PC-3 (cell line): ENCODE data around the gene SERPINA4. TPM values are rescaled to one million over a fixed set of nuclear protein-coding genes. Genes with fewer than 3 reads are reported as not detected.

Experiments used
- ATAC-seq: fragments of 200-7000 bp; cut with Tn5 transposase; 2 replicates; pipeline ENCODE4 v1.9.1; 2020; ENCODE audit warnings: mild to moderate bottlenecking, moderate library complexity
- BruUV-seq: library from RNA; stranded (reverse); fragments of 400-500 nt; replicated peaks from 2 replicates; lab custom pipeline; 2021; lab: Mats Ljungman, UMichigan
- CTCF ChIA-PET: fragments of 300-600 bp; sonication (Branson Sonifier 250); formaldehyde crosslinking; loops from one replicate; lab custom pipeline; 2022; ENCODE audit warnings: antibody characterized with exemption; lab: Charles Lee
- POLR2A ChIA-PET: fragments of 300-600 bp; sonication (Branson Sonifier 250); formaldehyde crosslinking; loops from one replicate; lab custom pipeline; 2022; ENCODE audit warnings: antibody characterized with exemption; ENCODE audit not compliant: unreplicated experiment; lab: Charles Lee
- DNase-seq: peaks from one replicate; pipeline ENCODE4 v3.0.0-alpha.2; 2015
- H2AFZ ChIP-seq: fragments of 300-600 bp; sonication (generic); 2 replicates; pipeline ENCODE4 v1.6.0; 2016; ENCODE audit warnings: antibody characterized with exemption, low read length
- H3F3A ChIP-seq: fragments of 300-600 bp; sonication (generic); one replicate; pipeline ENCODE4 v1.6.0; 2017; ENCODE audit warnings: antibody characterized with exemption, low read length, control low read depth, mild to moderate bottlenecking; ENCODE audit not compliant: unreplicated experiment
- H3K27ac ChIP-seq: fragments of 300-600 bp; sonication (generic); 2 replicates; pipeline ENCODE4 v1.5.1; 2016; ENCODE audit warnings: mild to moderate bottlenecking, low read length
- H3K27me3 ChIP-seq: fragments of 300-600 bp; sonication (generic); 2 replicates; pipeline ENCODE4 v1.6.1; 2016; ENCODE audit warnings: low read length, mixed read lengths
- H3K36me3 ChIP-seq: fragments of 300-600 bp; sonication (generic); 2 replicates; pipeline ENCODE4 v1.6.1; 2016; ENCODE audit warnings: low read depth, mixed run types, low read length, mixed read lengths
- H3K4me1 ChIP-seq: fragments of 300-600 bp; sonication (generic); 2 replicates; pipeline ENCODE4 v1.5.1; 2016; ENCODE audit warnings: low read length; ENCODE audit not compliant: insufficient read depth
- H3K4me2 ChIP-seq: fragments of 300-600 bp; sonication (generic); 2 replicates; pipeline ENCODE4 v1.6.0; 2016; ENCODE audit warnings: low read length
- H3K4me3 ChIP-seq: fragments of 300-600 bp; sonication (generic); 2 replicates; pipeline ENCODE4 v1.5.1; 2016; ENCODE audit warnings: mild to moderate bottlenecking, low read length, mixed read lengths
- H3K79me2 ChIP-seq: fragments of 300-600 bp; sonication (generic); 2 replicates; pipeline ENCODE4 v1.6.1; 2017; ENCODE audit warnings: low read length, mixed read lengths
- H3K9ac ChIP-seq: fragments of 300-600 bp; sonication (generic); 2 replicates; pipeline ENCODE4 v1.6.0; 2016; ENCODE audit warnings: mild to moderate bottlenecking, low read length
- H3K9me2 ChIP-seq: fragments of 300-600 bp; sonication (generic); replicated peaks from 2 replicates; pipeline ENCODE4 v1.6.1; 2016; ENCODE audit warnings: mixed run types, low read length, mixed read lengths
- H3K9me3 ChIP-seq: fragments of 300-600 bp; sonication (generic); 2 replicates; pipeline ENCODE4 v1.6.1; 2016; ENCODE audit warnings: low read length, mixed read lengths
- H4K20me1 ChIP-seq: fragments of 300-600 bp; sonication (generic); 2 replicates; pipeline ENCODE4 v1.6.1; 2016; ENCODE audit warnings: low read length, mixed read lengths
- EZH2 ChIP-seq: fragments of 300-600 bp; sonication (generic); IDR thresholded peaks from one replicate; pipeline ENCODE4 v1.6.1; 2017; ENCODE audit warnings: antibody characterized with exemption, mild to moderate bottlenecking, low read length; ENCODE audit not compliant: unreplicated experiment
- EZH2phosphoT487 ChIP-seq: fragments of 300-600 bp; sonication (generic); IDR thresholded peaks from 2 replicates; pipeline ENCODE4 v1.6.1; 2018; ENCODE audit warnings: mild to moderate bottlenecking, antibody characterized with exemption, low read length, borderline replicate concordance
- intact Hi-C: fragments of 100-400 bp; cut with micrococcal nuclease; formaldehyde crosslinking; loops from 2 replicates; pipeline ENCODE4 v1.9.0; 2023
- total RNA-seq: library from RNA; depleted of rRNA; stranded (reverse); fragments of >200 nt; gene quantifications from 2 replicates; pipeline ENCODE4 v1.2.3, GENCODE V29; 2014
- TF ChIP-seq, protein P1 (sequence below): fragments of 300-600 bp; sonication (generic); conservative IDR thresholded peaks from 2 replicates; pipeline ENCODE4 v1.5.1; 2017; ENCODE audit warnings: antibody characterized with exemption, low read depth, mild to moderate bottlenecking, low read length

SERPINA4 gene
- total RNA-seq, 1 experiment from 2014 or later, result not detected

GRCh38 chr14:94557327-94557726, 3.9 kb upstream of the SERPINA4 start:
- Histone ChIP-seq H3K4me3 (no peak overlapping the region), H3F3A (no peaks in the 10 kb centered on the region), H3K27ac (no peak overlapping the region), H3K4me1 (no peaks in the 10 kb centered on the region), H3K9me3 (no peaks in the 10 kb centered on the region), H3K27me3 (no peaks in the 10 kb centered on the region), H3K79me2 (no peaks in the 10 kb centered on the region), H3K9ac (no peak overlapping the region), H3K36me3 (no peaks in the 10 kb centered on the region), H3K9me2 (no peaks in the 10 kb centered on the region), H4K20me1 (no peaks in the 10 kb centered on the region), H2AFZ (no peak overlapping the region), H3K4me2 (no peak overlapping the region)
- intact Hi-C loops, result no loop called here
- TF ChIP-seq, protein P1, sequence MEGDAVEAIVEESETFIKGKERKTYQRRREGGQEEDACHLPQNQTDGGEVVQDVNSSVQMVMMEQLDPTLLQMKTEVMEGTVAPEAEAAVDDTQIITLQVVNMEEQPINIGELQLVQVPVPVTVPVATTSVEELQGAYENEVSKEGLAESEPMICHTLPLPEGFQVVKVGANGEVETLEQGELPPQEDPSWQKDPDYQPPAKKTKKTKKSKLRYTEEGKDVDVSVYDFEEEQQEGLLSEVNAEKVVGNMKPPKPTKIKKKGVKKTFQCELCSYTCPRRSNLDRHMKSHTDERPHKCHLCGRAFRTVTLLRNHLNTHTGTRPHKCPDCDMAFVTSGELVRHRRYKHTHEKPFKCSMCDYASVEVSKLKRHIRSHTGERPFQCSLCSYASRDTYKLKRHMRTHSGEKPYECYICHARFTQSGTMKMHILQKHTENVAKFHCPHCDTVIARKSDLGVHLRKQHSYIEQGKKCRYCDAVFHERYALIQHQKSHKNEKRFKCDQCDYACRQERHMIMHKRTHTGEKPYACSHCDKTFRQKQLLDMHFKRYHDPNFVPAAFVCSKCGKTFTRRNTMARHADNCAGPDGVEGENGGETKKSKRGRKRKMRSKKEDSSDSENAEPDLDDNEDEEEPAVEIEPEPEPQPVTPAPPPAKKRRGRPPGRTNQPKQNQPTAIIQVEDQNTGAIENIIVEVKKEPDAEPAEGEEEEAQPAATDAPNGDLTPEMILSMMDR, result no peak
- no peak for TF ChIP-seq EZH2phosphoT487
- no peak for TF ChIP-seq EZH2
- ChIA-PET POLR2A (no interaction called here), CTCF (no interaction called here)
- DNase-seq (no peak), ATAC-seq (no peak)
- BruUV-seq, result no TSS peak

GRCh38 chr14:94558842-94559241, 2.4 kb upstream of the SERPINA4 start:
- Histone ChIP-seq H3K9me2 (no peaks in the 10 kb centered on the region), H3K9me3 (no peaks in the 10 kb centered on the region), H3K27ac (no peak overlapping the region), H3K4me2 (no peak overlapping the region), H3K27me3 (no peaks in the 10 kb centered on the region), H3F3A (no peaks in the 10 kb centered on the region), H2AFZ (no peak overlapping the region), H3K4me3 (no peak overlapping the region), H3K4me1 (no peaks in the 10 kb centered on the region), H3K36me3 (no peaks in the 10 kb centered on the region), H3K79me2 (no peaks in the 10 kb centered on the region), H3K9ac (no peak overlapping the region), H4K20me1 (no peaks in the 10 kb centered on the region)
- intact Hi-C loops, result no loop called here
- DNase-seq (no peak), ATAC-seq (no peak)
- CTCF ChIA-PET, result no interaction called here
- TF ChIP-seq EZH2 (no peak), EZH2phosphoT487 (no peak)
- TF ChIP-seq, protein P1, result no peak
- BruUV-seq, result no TSS peak
- POLR2A ChIA-PET, result no interaction called here

- DNase-seq, result no peak
- H3K27me3 ChIP-seq, result no peaks in the 10 kb centered on the region
- no peak overlapping the region for H3K27ac ChIP-seq
- no peaks in the 10 kb centered on the region for H3K79me2 ChIP-seq
- H2AFZ ChIP-seq, result no peak overlapping the region
- no peak for TF ChIP-seq EZH2
- TF ChIP-seq EZH2phosphoT487, result no peak
- TF ChIP-seq, protein P1, result no peak
- H3K4me3 ChIP-seq, result no peak overlapping the region
- H3F3A ChIP-seq, result no peaks in the 10 kb centered on the region
- ChIA-PET CTCF (no interaction called here), POLR2A (no interaction called here)
- no peaks in the 10 kb centered on the region for H3K4me1 ChIP-seq
- H3K4me2 ChIP-seq, result no peak overlapping the region
- H4K20me1 ChIP-seq, result no peaks in the 10 kb centered on the region
- intact Hi-C loops, result no loop called here
- no peaks in the 10 kb centered on the region for H3K9me2 ChIP-seq
- no peaks in the 10 kb centered on the region for H3K9me3 ChIP-seq
- H3K36me3 ChIP-seq, result no peaks in the 10 kb centered on the region
- ATAC-seq, result no peak
- H3K9ac ChIP-seq, result no peak overlapping the region
- BruUV-seq, result no TSS peak
Observed at GRCh38 chr14:94559638-94560290, 1.5 kb upstream of the SERPINA4 start.
